ENCODE data around the gene ZNF280C. TPM values are rescaled to one million over a fixed set of nuclear protein-coding genes. Genes with fewer than 3 reads are reported as not detected.

Gene ZNF280C
- total RNA-seq, 2 experiments from 2014 or later, result 5.7 to 10.8 TPM

DNA sequence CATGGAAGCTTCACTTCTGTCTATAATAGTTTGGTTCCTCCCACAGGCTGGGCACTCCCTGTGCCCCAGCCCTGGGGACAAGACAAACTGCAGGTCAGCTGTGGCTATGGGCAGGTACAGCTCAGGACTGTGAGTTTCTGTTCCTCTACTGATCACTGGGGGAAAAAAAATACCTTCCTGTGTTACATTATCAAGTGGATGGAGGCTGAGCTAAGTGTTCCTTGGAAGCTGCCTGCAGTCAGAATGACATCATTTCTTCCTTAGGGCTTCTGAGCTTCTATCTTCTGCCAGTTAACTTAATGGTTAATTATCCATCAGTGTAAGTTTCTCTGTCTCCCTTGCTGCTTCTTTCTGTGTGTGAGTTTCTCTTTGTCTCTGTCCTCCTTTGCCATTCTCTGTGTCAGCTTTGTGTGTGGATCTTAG, 92.3 kb downstream of the ZNF280C start:
- Histone ChIP-seq H3K9me3 (ENCODE audit: low read length) (no peaks in the 10 kb centered on the region), H3K4me3 (ENCODE audit: low read depth, low read length, poor library complexity, severe bottlenecking) (peak overlapping the region; percentile 2), H3K4me1 (ENCODE audit: insufficient read depth, low read length, poor library complexity, severe bottlenecking) (peaks cover 56% of the 10 kb centered on the region), H2AFZ (ENCODE audit: low read length) (peak overlapping the region; percentile 68; the same call in 1 of the 2 replicates), H3K4me2 (ENCODE audit: low read length) (peak overlapping the region; percentile 67), H3K36me3 (ENCODE audit: insufficient read depth, low read length) (no peaks in the 10 kb centered on the region), H3K27ac (ENCODE audit: low read depth, low read length, poor library complexity, severe bottlenecking) (peak overlapping the region; percentile 48), H3K79me2 (ENCODE audit: insufficient read depth, low read depth, low read length) (no peaks in the 10 kb centered on the region), H4K20me1 (ENCODE audit: insufficient read depth, low read length) (no peaks in the 10 kb centered on the region), H3K9me2 (ENCODE audit: insufficient read depth, low read length) (no peaks in the 10 kb centered on the region)
- no peak for TF ChIP-seq EZH2phosphoT487 (IDR thresholded peaks at IDR 0.05; ENCODE audit: borderline replicate concordance, low read depth, low read length)
- TF ChIP-seq, protein P1, sequence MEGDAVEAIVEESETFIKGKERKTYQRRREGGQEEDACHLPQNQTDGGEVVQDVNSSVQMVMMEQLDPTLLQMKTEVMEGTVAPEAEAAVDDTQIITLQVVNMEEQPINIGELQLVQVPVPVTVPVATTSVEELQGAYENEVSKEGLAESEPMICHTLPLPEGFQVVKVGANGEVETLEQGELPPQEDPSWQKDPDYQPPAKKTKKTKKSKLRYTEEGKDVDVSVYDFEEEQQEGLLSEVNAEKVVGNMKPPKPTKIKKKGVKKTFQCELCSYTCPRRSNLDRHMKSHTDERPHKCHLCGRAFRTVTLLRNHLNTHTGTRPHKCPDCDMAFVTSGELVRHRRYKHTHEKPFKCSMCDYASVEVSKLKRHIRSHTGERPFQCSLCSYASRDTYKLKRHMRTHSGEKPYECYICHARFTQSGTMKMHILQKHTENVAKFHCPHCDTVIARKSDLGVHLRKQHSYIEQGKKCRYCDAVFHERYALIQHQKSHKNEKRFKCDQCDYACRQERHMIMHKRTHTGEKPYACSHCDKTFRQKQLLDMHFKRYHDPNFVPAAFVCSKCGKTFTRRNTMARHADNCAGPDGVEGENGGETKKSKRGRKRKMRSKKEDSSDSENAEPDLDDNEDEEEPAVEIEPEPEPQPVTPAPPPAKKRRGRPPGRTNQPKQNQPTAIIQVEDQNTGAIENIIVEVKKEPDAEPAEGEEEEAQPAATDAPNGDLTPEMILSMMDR (conservative IDR thresholded peaks at IDR 0.05; ENCODE audit: low read length), result no peak
- BruUV-seq (replicated peaks), result no TSS peak
- peak; percentile 63 for DNase-seq (ENCODE audit: low spot score)
- CTCF ChIA-PET (ENCODE audit: unreplicated experiment), result interaction anchor here (0.7 to 1.0 kb wide), 2 partner anchors 10 to 15 kb away, joined by 3 to 4 read pairs; no protein-coding TSS in a partner anchor
- intact Hi-C loops (cut with micrococcal nuclease; ENCODE audit: unreplicated experiment), result loop anchor here (10.0 kb wide), 1 partner anchor 392 kb away; no protein-coding TSS in a partner anchor
- POLR2A ChIA-PET, result interaction anchor here (0.6 to 1.7 kb wide), 9 partner anchors 11 to 617 kb away, joined by 3 to 6 read pairs (median 4); partner anchors contain the start of gene AIFM1

DNA sequence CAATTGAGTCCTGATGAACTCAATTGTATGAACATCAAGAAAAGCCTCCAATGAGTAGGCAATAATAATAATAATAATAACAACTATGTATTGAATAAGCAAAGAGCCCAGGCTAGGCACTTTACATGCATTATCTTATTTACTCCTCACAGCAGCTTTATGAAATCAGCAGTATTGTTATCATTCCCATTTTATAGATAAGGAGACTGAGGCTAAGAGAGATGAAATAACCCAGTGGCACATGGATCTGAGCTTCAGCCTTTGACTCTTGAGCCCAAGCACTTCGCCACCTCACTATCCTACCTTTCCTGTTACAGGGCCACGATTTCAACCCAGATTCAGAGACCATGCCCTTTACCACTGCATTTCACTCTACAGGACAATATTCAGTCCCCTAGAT, 93.8 kb downstream of the ZNF280C start:
- no peak overlapping the region for H3K4me2 ChIP-seq (ENCODE audit: low read length)
- no peak overlapping the region for H3K27ac ChIP-seq (ENCODE audit: low read depth, low read length, poor library complexity, severe bottlenecking)
- CTCF ChIA-PET (ENCODE audit: unreplicated experiment), result no interaction called here
- H3K9me2 ChIP-seq (ENCODE audit: insufficient read depth, low read length), result no peaks in the 10 kb centered on the region
- no peaks in the 10 kb centered on the region for H3K79me2 ChIP-seq (ENCODE audit: insufficient read depth, low read depth, low read length)
- DNase-seq (ENCODE audit: low spot score), result no peak
- no peak for TF ChIP-seq EZH2phosphoT487 (IDR thresholded peaks at IDR 0.05; ENCODE audit: borderline replicate concordance, low read depth, low read length)
- TF ChIP-seq, protein P1 (conservative IDR thresholded peaks at IDR 0.05; ENCODE audit: low read length), result no peak
- no peaks in the 10 kb centered on the region for H3K36me3 ChIP-seq (ENCODE audit: insufficient read depth, low read length)
- intact Hi-C loops (cut with micrococcal nuclease; ENCODE audit: unreplicated experiment), result loop anchor here (10.0 kb wide), 1 partner anchor 390 kb away; no protein-coding TSS in a partner anchor
- POLR2A ChIA-PET, result interaction anchor here (1.7 kb wide), 1 partner anchor 83 kb away, joined by 3 read pairs; no protein-coding TSS in a partner anchor
- no TSS peak for BruUV-seq (replicated peaks)
- no peaks in the 10 kb centered on the region for H4K20me1 ChIP-seq (ENCODE audit: insufficient read depth, low read length)
- H3K9me3 ChIP-seq (ENCODE audit: low read length), result no peaks in the 10 kb centered on the region
- H3K4me1 ChIP-seq (ENCODE audit: insufficient read depth, low read length, poor library complexity, severe bottlenecking), result peaks cover 70% of the 10 kb centered on the region
- no peak overlapping the region for H2AFZ ChIP-seq (ENCODE audit: low read length)
- H3K4me3 ChIP-seq (ENCODE audit: low read depth, low read length, poor library complexity, severe bottlenecking), result no peak overlapping the region

Data from OCI-LY7 (cell line).